ENCODE results near the gene EIF2B5.

Gene EIF2B5

DNA sequence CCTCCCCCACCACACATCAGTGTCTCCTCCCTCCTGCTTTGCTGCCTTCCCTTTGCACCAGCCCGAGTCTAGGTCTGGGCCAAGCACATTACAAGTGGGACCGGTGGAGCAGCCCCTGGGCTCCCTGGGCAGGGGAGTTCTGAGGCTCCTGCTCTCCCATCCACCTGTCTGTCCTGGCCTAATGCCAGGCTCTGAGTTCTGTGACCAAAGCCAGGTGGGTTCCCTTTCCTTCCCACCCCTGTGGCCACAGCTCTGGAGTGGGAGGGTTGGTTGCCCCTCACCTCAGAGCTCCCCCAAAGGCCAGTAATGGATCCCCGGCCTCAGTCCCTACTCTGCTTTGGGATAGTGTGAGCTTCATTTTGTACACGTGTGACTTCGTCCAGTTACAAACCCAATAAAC, 48.5 kb downstream of the EIF2B5 start:
- TF ChIP-seq, protein P1, sequence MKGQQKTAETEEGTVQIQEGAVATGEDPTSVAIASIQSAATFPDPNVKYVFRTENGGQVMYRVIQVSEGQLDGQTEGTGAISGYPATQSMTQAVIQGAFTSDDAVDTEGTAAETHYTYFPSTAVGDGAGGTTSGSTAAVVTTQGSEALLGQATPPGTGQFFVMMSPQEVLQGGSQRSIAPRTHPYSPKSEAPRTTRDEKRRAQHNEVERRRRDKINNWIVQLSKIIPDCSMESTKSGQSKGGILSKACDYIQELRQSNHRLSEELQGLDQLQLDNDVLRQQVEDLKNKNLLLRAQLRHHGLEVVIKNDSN (IDR thresholded peaks at IDR 0.05): no peak

DNA sequence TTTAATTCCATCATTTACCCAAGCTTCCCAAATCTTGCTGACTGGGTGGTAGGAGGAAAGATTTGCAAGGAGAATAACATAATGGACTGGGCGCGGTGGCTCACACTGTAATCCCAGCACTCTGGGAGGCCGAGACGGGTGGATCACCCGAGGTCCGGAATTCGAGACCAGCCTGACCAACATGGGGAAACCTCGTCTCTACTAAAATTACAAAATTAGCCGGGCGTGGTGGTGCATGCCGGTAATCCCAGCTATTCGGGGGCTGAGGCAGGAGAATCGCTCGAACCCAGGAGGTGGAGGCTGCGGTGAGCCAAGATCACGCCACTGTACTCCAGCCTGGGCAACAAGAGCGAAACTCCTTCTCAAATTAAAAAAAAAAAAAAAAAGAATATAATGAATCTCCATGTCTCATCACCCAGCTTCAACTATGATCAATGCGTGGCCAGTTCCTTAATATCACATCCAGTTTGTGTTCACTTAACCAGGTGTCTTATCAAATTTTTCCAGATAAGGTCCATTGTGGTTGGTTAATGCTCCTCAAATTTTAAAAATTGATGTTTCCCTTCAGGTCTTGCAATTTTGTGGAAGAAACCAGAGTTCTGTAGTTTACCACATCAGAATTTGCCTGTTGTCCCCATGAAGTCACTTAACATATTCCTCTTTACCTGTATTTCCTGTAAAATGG, 49.5 kb downstream of the EIF2B5 start:
- TF ChIP-seq, protein P1 (IDR thresholded peaks at IDR 0.05): no peak
- no peak for TF ChIP-seq CREB1 (IDR thresholded peaks at IDR 0.05; ENCODE audit: low read depth)
- no peak for TF ChIP-seq EGR1 (IDR thresholded peaks at IDR 0.05)
- TF ChIP-seq EP300 (IDR thresholded peaks at IDR 0.05; ENCODE audit: borderline replicate concordance): no peak
- TF ChIP-seq, protein P2, sequence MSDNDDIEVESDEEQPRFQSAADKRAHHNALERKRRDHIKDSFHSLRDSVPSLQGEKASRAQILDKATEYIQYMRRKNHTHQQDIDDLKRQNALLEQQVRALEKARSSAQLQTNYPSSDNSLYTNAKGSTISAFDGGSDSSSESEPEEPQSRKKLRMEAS (IDR thresholded peaks at IDR 0.05): no peak
- TF ChIP-seq FOXM1 (IDR thresholded peaks at IDR 0.05; ENCODE audit: borderline replicate concordance, low read depth): no peak
- no peak for TF ChIP-seq NFIC (IDR thresholded peaks at IDR 0.05)
- no peak for TF ChIP-seq TCF12 (IDR thresholded peaks at IDR 0.05; ENCODE audit: low read depth)
- no peak for TF ChIP-seq TAF1 (IDR thresholded peaks at IDR 0.05; ENCODE audit: low read depth)
- TF ChIP-seq, protein P3, sequence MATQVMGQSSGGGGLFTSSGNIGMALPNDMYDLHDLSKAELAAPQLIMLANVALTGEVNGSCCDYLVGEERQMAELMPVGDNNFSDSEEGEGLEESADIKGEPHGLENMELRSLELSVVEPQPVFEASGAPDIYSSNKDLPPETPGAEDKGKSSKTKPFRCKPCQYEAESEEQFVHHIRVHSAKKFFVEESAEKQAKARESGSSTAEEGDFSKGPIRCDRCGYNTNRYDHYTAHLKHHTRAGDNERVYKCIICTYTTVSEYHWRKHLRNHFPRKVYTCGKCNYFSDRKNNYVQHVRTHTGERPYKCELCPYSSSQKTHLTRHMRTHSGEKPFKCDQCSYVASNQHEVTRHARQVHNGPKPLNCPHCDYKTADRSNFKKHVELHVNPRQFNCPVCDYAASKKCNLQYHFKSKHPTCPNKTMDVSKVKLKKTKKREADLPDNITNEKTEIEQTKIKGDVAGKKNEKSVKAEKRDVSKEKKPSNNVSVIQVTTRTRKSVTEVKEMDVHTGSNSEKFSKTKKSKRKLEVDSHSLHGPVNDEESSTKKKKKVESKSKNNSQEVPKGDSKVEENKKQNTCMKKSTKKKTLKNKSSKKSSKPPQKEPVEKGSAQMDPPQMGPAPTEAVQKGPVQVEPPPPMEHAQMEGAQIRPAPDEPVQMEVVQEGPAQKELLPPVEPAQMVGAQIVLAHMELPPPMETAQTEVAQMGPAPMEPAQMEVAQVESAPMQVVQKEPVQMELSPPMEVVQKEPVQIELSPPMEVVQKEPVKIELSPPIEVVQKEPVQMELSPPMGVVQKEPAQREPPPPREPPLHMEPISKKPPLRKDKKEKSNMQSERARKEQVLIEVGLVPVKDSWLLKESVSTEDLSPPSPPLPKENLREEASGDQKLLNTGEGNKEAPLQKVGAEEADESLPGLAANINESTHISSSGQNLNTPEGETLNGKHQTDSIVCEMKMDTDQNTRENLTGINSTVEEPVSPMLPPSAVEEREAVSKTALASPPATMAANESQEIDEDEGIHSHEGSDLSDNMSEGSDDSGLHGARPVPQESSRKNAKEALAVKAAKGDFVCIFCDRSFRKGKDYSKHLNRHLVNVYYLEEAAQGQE (IDR thresholded peaks at IDR 0.05; ENCODE audit: low read depth): no peak
- TF ChIP-seq CEBPB (IDR thresholded peaks at IDR 0.05): no peak
- no peak for TF ChIP-seq ZBTB7A (IDR thresholded peaks at IDR 0.05; ENCODE audit: low read depth)
- TF ChIP-seq RAD21 (IDR thresholded peaks at IDR 0.05; ENCODE audit: low read depth): no peak
- no peak for TF ChIP-seq YY1 (IDR thresholded peaks at IDR 0.05; ENCODE audit: low read depth)
- TF ChIP-seq TEAD4 (IDR thresholded peaks at IDR 0.05): no peak

DNA sequence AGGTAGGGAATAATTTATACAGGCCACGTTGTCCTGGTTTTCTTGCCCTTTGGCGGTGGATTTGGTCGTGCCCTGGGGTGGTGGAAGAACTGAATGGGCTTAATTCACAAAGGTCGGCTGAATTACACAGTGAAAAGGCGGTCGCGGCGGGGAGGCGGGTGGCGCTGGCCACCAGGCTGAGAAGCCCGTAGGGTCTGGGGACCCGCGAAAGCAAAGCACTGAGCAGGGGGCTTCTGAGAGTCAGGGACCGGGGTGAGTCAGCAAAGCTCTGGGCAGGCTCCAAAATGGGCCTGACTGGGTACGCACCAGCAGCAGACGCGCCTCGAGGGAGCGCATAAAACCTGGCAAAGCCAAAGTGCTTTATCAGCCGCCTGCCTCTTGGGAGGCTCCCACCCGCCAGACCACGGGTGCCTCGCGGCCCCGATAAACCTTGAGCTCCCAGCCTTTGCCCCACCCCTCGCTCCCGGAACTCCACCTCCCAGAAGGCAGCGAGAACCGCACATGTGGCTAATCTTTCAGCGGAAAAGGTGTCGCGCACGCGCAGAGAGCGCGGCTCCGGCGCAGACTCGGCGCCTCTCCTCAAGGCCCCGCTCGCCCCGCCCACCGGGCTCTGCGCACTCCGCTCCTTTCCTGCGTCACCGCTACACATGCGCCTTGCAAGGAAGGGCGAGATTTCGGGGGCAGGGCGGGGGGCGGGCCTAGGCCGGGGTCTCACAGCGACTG, 50.5 kb downstream of the EIF2B5 start:
- TF ChIP-seq EGR1 (IDR thresholded peaks at IDR 0.05): no peak
- TF ChIP-seq, protein P1 (IDR thresholded peaks at IDR 0.05): peak; percentile 89
- no peak for TF ChIP-seq CREB1 (IDR thresholded peaks at IDR 0.05; ENCODE audit: low read depth)
- TF ChIP-seq TEAD4 (IDR thresholded peaks at IDR 0.05): peak; percentile 12; the same call in 1 of the 2 replicates
- TF ChIP-seq RAD21 (IDR thresholded peaks at IDR 0.05; ENCODE audit: low read depth): no peak
- no peak for TF ChIP-seq TAF1 (IDR thresholded peaks at IDR 0.05; ENCODE audit: low read depth)
- TF ChIP-seq EP300 (IDR thresholded peaks at IDR 0.05; ENCODE audit: borderline replicate concordance): no peak
- TF ChIP-seq, protein P3 (IDR thresholded peaks at IDR 0.05; ENCODE audit: low read depth): no peak
- TF ChIP-seq TCF12 (IDR thresholded peaks at IDR 0.05; ENCODE audit: low read depth): peak; percentile 70
- TF ChIP-seq ZBTB7A (IDR thresholded peaks at IDR 0.05; ENCODE audit: low read depth): peak; percentile 33; the same call in 1 of the 2 replicates
- TF ChIP-seq, protein P2 (IDR thresholded peaks at IDR 0.05): peak; percentile 96
- no peak for TF ChIP-seq FOXM1 (IDR thresholded peaks at IDR 0.05; ENCODE audit: borderline replicate concordance, low read depth)
- no peak for TF ChIP-seq NFIC (IDR thresholded peaks at IDR 0.05)
- no peak for TF ChIP-seq CEBPB (IDR thresholded peaks at IDR 0.05)
- TF ChIP-seq YY1 (IDR thresholded peaks at IDR 0.05; ENCODE audit: low read depth): no peak

DNA sequence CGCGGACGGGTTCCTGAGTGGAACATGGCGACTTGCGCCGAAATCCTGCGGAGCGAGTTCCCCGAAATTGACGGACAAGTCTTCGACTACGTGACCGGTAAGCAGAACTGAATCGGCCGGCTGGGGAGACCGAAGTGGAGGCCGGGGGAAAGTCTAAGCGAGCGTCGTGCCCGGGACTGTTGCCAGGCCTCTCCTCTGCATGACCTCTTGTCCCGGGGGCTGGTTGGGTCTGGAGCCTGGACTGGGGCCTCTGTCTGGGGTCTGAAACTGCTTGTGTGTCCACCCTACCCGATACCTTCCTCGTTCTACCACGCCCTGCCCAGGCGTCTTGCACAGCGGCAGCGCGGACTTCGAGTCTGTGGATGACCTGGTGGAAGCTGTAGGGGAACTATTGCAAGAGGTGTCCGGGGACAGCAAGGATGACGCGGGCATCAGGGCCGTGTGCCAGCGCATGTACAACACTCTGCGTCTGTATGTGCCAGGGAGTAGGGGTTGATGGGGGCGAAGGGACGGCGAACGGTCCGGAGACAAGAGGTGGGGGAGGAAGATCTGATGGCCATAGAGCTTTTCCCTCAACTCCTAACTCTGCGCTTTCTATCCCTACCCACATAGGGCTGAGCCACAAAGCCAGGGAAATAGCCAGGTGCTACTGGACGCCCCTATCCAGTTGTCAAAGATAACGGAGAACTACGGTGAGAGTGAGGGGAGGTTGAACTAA, 51.2 kb downstream of the EIF2B5 start, which contains the start of gene ABCF3:
Gene ABCF3 (plus strand): TSS at position 16 of the 718 bp plus-strand sequence. CDS start 9 bp downstream, at position 25.
- TF ChIP-seq CEBPB (IDR thresholded peaks at IDR 0.05) (no peak), CREB1 (IDR thresholded peaks at IDR 0.05; ENCODE audit: low read depth) (no peak), EGR1 (IDR thresholded peaks at IDR 0.05) (no peak; the same call in 1 of the 2 replicates), EP300 (IDR thresholded peaks at IDR 0.05; ENCODE audit: borderline replicate concordance) (0 out of 2 replicates have a peak, but pooled peaks have one; percentile 5), TAF1 (IDR thresholded peaks at IDR 0.05; ENCODE audit: low read depth) (peak; percentile 94), RAD21 (IDR thresholded peaks at IDR 0.05; ENCODE audit: low read depth) (no peak), YY1 (IDR thresholded peaks at IDR 0.05; ENCODE audit: low read depth) (peak; percentile 97), TCF12 (IDR thresholded peaks at IDR 0.05; ENCODE audit: low read depth) (no peak), NFIC (IDR thresholded peaks at IDR 0.05) (no peak; the same call in 1 of the 2 replicates), ZBTB7A (IDR thresholded peaks at IDR 0.05; ENCODE audit: low read depth) (0 out of 2 replicates have a peak, but pooled peaks have one; percentile 15), FOXM1 (IDR thresholded peaks at IDR 0.05; ENCODE audit: borderline replicate concordance, low read depth) (no peak), TEAD4 (IDR thresholded peaks at IDR 0.05) (no peak)
- TF ChIP-seq, protein P1 (IDR thresholded peaks at IDR 0.05): no peak
- TF ChIP-seq, protein P2 (IDR thresholded peaks at IDR 0.05): no peak
- TF ChIP-seq, protein P3 (IDR thresholded peaks at IDR 0.05; ENCODE audit: low read depth): no peak

All from Ishikawa (cell line).